ENCODE data around the gene CTNNBIP1.

The CTNNBIP1 gene

GRCh38 chr1:9823943-9824701, 85.9 kb downstream of the CTNNBIP1 start, which contains the start of gene CLSTN1:
Gene CLSTN1, minus strand, starts transcription at chr1:9823965. Its CDS starts 232 bp downstream, at chr1:9823733.
- no peaks in the 10 kb centered on the region for H3K36me3 ChIP-seq (ENCODE audit: control insufficient read depth in 1 of 2, insufficient read depth in 2 of 2, low read length in 2 of 2)
- no peaks in the 10 kb centered on the region for H3K27me3 ChIP-seq (ENCODE audit: control insufficient read depth in 1 of 2, insufficient read depth in 2 of 2, low read length in 2 of 2)
- H3K4me3 ChIP-seq (ENCODE audit: low read depth in 1 of 2, low read length in 2 of 2), result peak within 1 kb of the TSS; percentile 91 to 96
- H3K4me1 ChIP-seq (ENCODE audit: control insufficient read depth in 1 of 2, insufficient read depth in 2 of 2, low read length in 2 of 2), result peaks cover 34 to 39% of the 10 kb centered on the region in 2 donors
- peak within 1 kb of the TSS; percentile 77 to 82 for H3K9ac ChIP-seq (ENCODE audit: low read depth in 1 of 2, low read length in 2 of 2)
- H3K9me3 ChIP-seq (ENCODE audit: control insufficient read depth in 1 of 2, low read length in 2 of 2), result no peaks in the 10 kb centered on the region
- H3K27ac ChIP-seq (ENCODE audit: low read depth, low read length), result peak within 1 kb of the TSS; percentile 72

GRCh38 chr1:9823693-9823942, 86.5 kb downstream of the CTNNBIP1 start:
- peak overlapping the region; percentile 72 for H3K27ac ChIP-seq (ENCODE audit: low read depth, low read length)
- no peak overlapping the region for H3K9ac ChIP-seq (ENCODE audit: low read depth in 1 of 2, low read length in 2 of 2)

GRCh38 chr1:9822897-9823692, 87.0 kb downstream of the CTNNBIP1 start:
- peaks cover 34 to 39% of the 10 kb centered on the region in 2 donors for H3K4me1 ChIP-seq (ENCODE audit: control insufficient read depth in 1 of 2, insufficient read depth in 2 of 2, low read length in 2 of 2)
- H3K9me3 ChIP-seq (ENCODE audit: control insufficient read depth in 1 of 2, low read length in 2 of 2), result no peaks in the 10 kb centered on the region
- H3K36me3 ChIP-seq (ENCODE audit: control insufficient read depth in 1 of 2, insufficient read depth in 2 of 2, low read length in 2 of 2), result no peaks in the 10 kb centered on the region
- H3K9ac ChIP-seq (ENCODE audit: low read depth in 1 of 2, low read length in 2 of 2), result peak overlapping the region; percentile 77 to 82
- no peaks in the 10 kb centered on the region for H3K27me3 ChIP-seq (ENCODE audit: control insufficient read depth in 1 of 2, insufficient read depth in 2 of 2, low read length in 2 of 2)
- peak overlapping the region; percentile 72 for H3K27ac ChIP-seq (ENCODE audit: low read depth, low read length)
- peak overlapping the region; percentile 91 to 96 for H3K4me3 ChIP-seq (ENCODE audit: low read depth in 1 of 2, low read length in 2 of 2)

More at GRCh38 chr1:9823693-9823942, 86.5 kb downstream of the CTNNBIP1 start:
- Histone ChIP-seq H3K4me3 (ENCODE audit: low read depth in 1 of 2, low read length in 2 of 2) (peak overlapping the region in 1 of 2 donors; percentile 96), H3K36me3 (ENCODE audit: control insufficient read depth in 1 of 2, insufficient read depth in 2 of 2, low read length in 2 of 2) (no peaks in the 10 kb centered on the region), H3K9me3 (ENCODE audit: control insufficient read depth in 1 of 2, low read length in 2 of 2) (no peaks in the 10 kb centered on the region), H3K27me3 (ENCODE audit: control insufficient read depth in 1 of 2, insufficient read depth in 2 of 2, low read length in 2 of 2) (no peaks in the 10 kb centered on the region), H3K4me1 (ENCODE audit: control insufficient read depth in 1 of 2, insufficient read depth in 2 of 2, low read length in 2 of 2) (peaks cover 34 to 39% of the 10 kb centered on the region in 2 donors)

- no peaks in the 10 kb centered on the region for H3K27me3 ChIP-seq (ENCODE audit: control insufficient read depth in 1 of 2, insufficient read depth in 2 of 2, low read length in 2 of 2)
- H3K9ac ChIP-seq (ENCODE audit: low read depth in 1 of 2, low read length in 2 of 2), result peak overlapping the region; percentile 77 to 82
- peaks cover 34 to 39% of the 10 kb centered on the region in 2 donors for H3K4me1 ChIP-seq (ENCODE audit: control insufficient read depth in 1 of 2, insufficient read depth in 2 of 2, low read length in 2 of 2)
- no peak overlapping the region for H3K27ac ChIP-seq (ENCODE audit: low read depth, low read length)
- no peaks in the 10 kb centered on the region for H3K9me3 ChIP-seq (ENCODE audit: control insufficient read depth in 1 of 2, low read length in 2 of 2)
- H3K36me3 ChIP-seq (ENCODE audit: control insufficient read depth in 1 of 2, insufficient read depth in 2 of 2, low read length in 2 of 2), result no peaks in the 10 kb centered on the region
- H3K4me3 ChIP-seq (ENCODE audit: low read depth in 1 of 2, low read length in 2 of 2), result peak overlapping the region; percentile 91 to 96
Measured at GRCh38 chr1:9822490-9822889, 87.6 kb downstream of the CTNNBIP1 start.

- no peaks in the 10 kb centered on the region for H3K9me3 ChIP-seq (ENCODE audit: control insufficient read depth in 1 of 2, low read length in 2 of 2)
- H3K36me3 ChIP-seq (ENCODE audit: control insufficient read depth in 1 of 2, insufficient read depth in 2 of 2, low read length in 2 of 2), result no peaks in the 10 kb centered on the region
- no peak overlapping the region for H3K27ac ChIP-seq (ENCODE audit: low read depth, low read length)
- H3K4me3 ChIP-seq (ENCODE audit: low read depth in 1 of 2, low read length in 2 of 2), result peak overlapping the region in 1 of 2 donors; percentile 91
- peaks cover 34 to 39% of the 10 kb centered on the region in 2 donors for H3K4me1 ChIP-seq (ENCODE audit: control insufficient read depth in 1 of 2, insufficient read depth in 2 of 2, low read length in 2 of 2)
- no peaks in the 10 kb centered on the region for H3K27me3 ChIP-seq (ENCODE audit: control insufficient read depth in 1 of 2, insufficient read depth in 2 of 2, low read length in 2 of 2)
- H3K9ac ChIP-seq (ENCODE audit: low read depth in 1 of 2, low read length in 2 of 2), result no peak overlapping the region
Measured at GRCh38 chr1:9821710-9822109, 88.4 kb downstream of the CTNNBIP1 start.

- Histone ChIP-seq H3K27me3 (ENCODE audit: control insufficient read depth in 1 of 2, insufficient read depth in 2 of 2, low read length in 2 of 2) (no peaks in the 10 kb centered on the region), H3K4me3 (ENCODE audit: low read depth in 1 of 2, low read length in 2 of 2) (no peak overlapping the region), H3K9ac (ENCODE audit: low read depth in 1 of 2, low read length in 2 of 2) (no peak overlapping the region), H3K27ac (ENCODE audit: low read depth, low read length) (no peak overlapping the region), H3K9me3 (ENCODE audit: control insufficient read depth in 1 of 2, low read length in 2 of 2) (no peaks in the 10 kb centered on the region), H3K36me3 (ENCODE audit: control insufficient read depth in 1 of 2, insufficient read depth in 2 of 2, low read length in 2 of 2) (no peaks in the 10 kb centered on the region), H3K4me1 (ENCODE audit: control insufficient read depth in 1 of 2, insufficient read depth in 2 of 2, low read length in 2 of 2) (peaks cover 27 to 31% of the 10 kb centered on the region in 2 donors)
Measured at GRCh38 chr1:9820521-9820920, 89.5 kb downstream of the CTNNBIP1 start.

GRCh38 chr1:9817734-9818133, 92.3 kb downstream of the CTNNBIP1 start:
- no peaks in the 10 kb centered on the region for H3K36me3 ChIP-seq (ENCODE audit: control insufficient read depth in 1 of 2, insufficient read depth in 2 of 2, low read length in 2 of 2)
- no peak overlapping the region for H3K4me3 ChIP-seq (ENCODE audit: low read depth in 1 of 2, low read length in 2 of 2)
- H3K9me3 ChIP-seq (ENCODE audit: control insufficient read depth in 1 of 2, low read length in 2 of 2), result no peaks in the 10 kb centered on the region
- H3K4me1 ChIP-seq (ENCODE audit: control insufficient read depth in 1 of 2, insufficient read depth in 2 of 2, low read length in 2 of 2), result peaks cover 20 to 24% of the 10 kb centered on the region in 2 donors
- no peak overlapping the region for H3K27ac ChIP-seq (ENCODE audit: low read depth, low read length)
- no peaks in the 10 kb centered on the region for H3K27me3 ChIP-seq (ENCODE audit: control insufficient read depth in 1 of 2, insufficient read depth in 2 of 2, low read length in 2 of 2)
- H3K9ac ChIP-seq (ENCODE audit: low read depth in 1 of 2, low read length in 2 of 2), result no peak overlapping the region

GRCh38 chr1:9816199-9816598, 93.9 kb downstream of the CTNNBIP1 start:
- no peaks in the 10 kb centered on the region for H3K9me3 ChIP-seq (ENCODE audit: control insufficient read depth in 1 of 2, low read length in 2 of 2)
- H3K4me1 ChIP-seq (ENCODE audit: control insufficient read depth in 1 of 2, insufficient read depth in 2 of 2, low read length in 2 of 2), result peaks cover 7 to 21% of the 10 kb centered on the region in 2 donors
- H3K4me3 ChIP-seq (ENCODE audit: low read depth in 1 of 2, low read length in 2 of 2), result no peak overlapping the region
- no peak overlapping the region for H3K9ac ChIP-seq (ENCODE audit: low read depth in 1 of 2, low read length in 2 of 2)
- H3K36me3 ChIP-seq (ENCODE audit: control insufficient read depth in 1 of 2, insufficient read depth in 2 of 2, low read length in 2 of 2), result no peaks in the 10 kb centered on the region
- H3K27ac ChIP-seq (ENCODE audit: low read depth, low read length), result no peak overlapping the region
- no peaks in the 10 kb centered on the region for H3K27me3 ChIP-seq (ENCODE audit: control insufficient read depth in 1 of 2, insufficient read depth in 2 of 2, low read length in 2 of 2)

- Histone ChIP-seq H3K27me3 (ENCODE audit: control insufficient read depth in 1 of 2, insufficient read depth in 2 of 2, low read length in 2 of 2) (no peaks in the 10 kb centered on the region), H3K4me3 (ENCODE audit: low read depth in 1 of 2, low read length in 2 of 2) (no peak overlapping the region), H3K27ac (ENCODE audit: low read depth, low read length) (peak overlapping the region; percentile 1), H3K9ac (ENCODE audit: low read depth in 1 of 2, low read length in 2 of 2) (peak overlapping the region in 1 of 2 donors; percentile 32), H3K36me3 (ENCODE audit: control insufficient read depth in 1 of 2, insufficient read depth in 2 of 2, low read length in 2 of 2) (no peaks in the 10 kb centered on the region), H3K4me1 (ENCODE audit: control insufficient read depth in 1 of 2, insufficient read depth in 2 of 2, low read length in 2 of 2) (peaks cover 7 to 20% of the 10 kb centered on the region in 2 donors), H3K9me3 (ENCODE audit: control insufficient read depth in 1 of 2, low read length in 2 of 2) (no peaks in the 10 kb centered on the region)
Measured at GRCh38 chr1:9815150-9815549, 94.9 kb downstream of the CTNNBIP1 start.

- peak overlapping the region; percentile 1 for H3K27ac ChIP-seq (ENCODE audit: low read depth, low read length)
- no peaks in the 10 kb centered on the region for H3K27me3 ChIP-seq (ENCODE audit: control insufficient read depth in 1 of 2, insufficient read depth in 2 of 2, low read length in 2 of 2)
- peaks cover 7 to 20% of the 10 kb centered on the region in 2 donors for H3K4me1 ChIP-seq (ENCODE audit: control insufficient read depth in 1 of 2, insufficient read depth in 2 of 2, low read length in 2 of 2)
- no peak overlapping the region for H3K4me3 ChIP-seq (ENCODE audit: low read depth in 1 of 2, low read length in 2 of 2)
- no peaks in the 10 kb centered on the region for H3K36me3 ChIP-seq (ENCODE audit: control insufficient read depth in 1 of 2, insufficient read depth in 2 of 2, low read length in 2 of 2)
- H3K9me3 ChIP-seq (ENCODE audit: control insufficient read depth in 1 of 2, low read length in 2 of 2), result no peaks in the 10 kb centered on the region
- H3K9ac ChIP-seq (ENCODE audit: low read depth in 1 of 2, low read length in 2 of 2), result peak overlapping the region in 1 of 2 donors; percentile 32
Measured at GRCh38 chr1:9814619-9815018, 95.5 kb downstream of the CTNNBIP1 start.

All from duodenal mucosa (tissue), 2 donors.